Ovary (tissue), 9 donors: ENCODE data around the gene TNRC6B. TPM values are rescaled to one million over a fixed set of nuclear protein-coding genes. Genes with fewer than 3 reads are reported as not detected.

Experiments used
- DNase-seq, 5 donors: peaks; one replicate each; pipeline ENCODE4 v3.0.0-alpha.2; 2019 to 2020
- H3K27ac ChIP-seq, 2 donors: fragments of 200-600 bp; one replicate each; pipeline versions ENCODE4 v1.5.1 to v1.8.0; 2019 to 2022
- H3K27me3 ChIP-seq: fragments of 200-600 bp; one replicate; pipeline ENCODE4 v1.8.0; 2022
- H3K36me3 ChIP-seq: fragments of 200-600 bp; sonication (generic); one replicate; pipeline ENCODE4 v1.5.1; 2019
- H3K4me1 ChIP-seq: one replicate; pipeline ENCODE4 v1.8.1; 2013; ENCODE audit warnings: mild to moderate bottlenecking, moderate library complexity; ENCODE audit not compliant: insufficient read depth
- H3K4me3 ChIP-seq: fragments of 200-600 bp; sonication (generic); one replicate; pipeline ENCODE4 v1.5.1; 2017
- H3K9me3 ChIP-seq, 2 donors: fragments of 200-600 bp in 1 of 2; sonication (generic) in 1 of 2; one replicate each; pipeline versions ENCODE4 v1.5.1 to v1.8.1; 2013 to 2019; ENCODE audit warnings: mild to moderate bottlenecking in 1 of 2, moderate library complexity in 1 of 2
- CTCF ChIP-seq, 3 donors: fragments of 450-650 bp in 2 of 3; fragments of 200-600 bp in 1 of 3; IDR thresholded peaks; one replicate each; pipeline versions ENCODE4 v1.5.1 to v1.8.0; 2016 to 2022; ENCODE audit warnings: antibody characterized with exemption in 3 of 3, mild to moderate bottlenecking in 1 of 3
- EP300 ChIP-seq: sonication (generic); formaldehyde crosslinking; IDR thresholded peaks from one replicate; pipeline ENCODE4 v1.6.1; 2017; ENCODE audit warnings: antibody characterized with exemption
- POLR2A ChIP-seq: fragments of 450-650 bp; IDR thresholded peaks from one replicate; pipeline ENCODE4 v1.6.1; 2017; ENCODE audit warnings: antibody characterized with exemption, mild to moderate bottlenecking, moderate library complexity
- WGBS, 3 donors: extraction: QIAGEN DNeasy Blood & Tissue Kit in 1 of 3; methylation state at CpG; one replicate each; pipeline versions ENCODE4 v1.1.5 to v1.1.7; 2013 to 2017; 5-methylcytosine and 5-hydroxymethylcytosine counted together
- intact Hi-C, 4 donors: fragments of 100-400 bp; cut with DNase I; formaldehyde crosslinking; loops; one replicate each; pipeline versions ENCODE4 v1.11.0 to v1.15.1; 2022 to 2023
- polyA plus RNA-seq, 2 donors: library from polyadenylated mRNA; stranded (reverse); fragments of 200-250 nt in 1 of 2; fragments of 350-450 nt in 1 of 2; fragmentation: Illumina TruSeq in 1 of 2; extraction: RNeasy Lipid Tissue Mini Kit (QIAGEN cat#74804) in 1 of 2; gene quantifications; one replicate each; pipeline ENCODE4 v1.2.3, GENCODE V29; 2013 to 2014
- total RNA-seq, 7 donors: library from RNA; depleted of rRNA in 2 of 7; stranded (reverse); fragments of >200 nt in 2 of 7; fragmentation: NEBNext Ultra II Directional in 3 of 7; extraction: Animal tissue kit (Norgen Biotek cat#: 25700) in 3 of 7; gene quantifications; one replicate each; pipeline versions ENCODE4 v1.1.0 to v1.2.4, GENCODE V29; 2016 to 2023
- donor health status: DM: no; HTN: no; CAD: no; lungs with moderate emphysema.
- donor health status: DM: no; HTN: no; CAD: no.
- donor health status: Bipolar disorder and iron deficiency.
- donor health status: DM: yes; HTN: yes; CAD: no.
- donor health status: DM: no; HTN: no; CAD: no.
- donor health status: DM: yes; HTN: yes; CAD: no.

TNRC6B gene
- total and polyA plus RNA-seq, 9 donors: 9.4 to 52.1 (median 47.5) TPM

GRCh38 chr22:40363059-40363458 is 185.3 kb downstream of the TNRC6B start:
- H3K27me3 ChIP-seq: no peaks in the 10 kb centered on the region
- no peak for DNase-seq
- no peaks in the 10 kb centered on the region for H3K36me3 ChIP-seq
- no peaks in the 10 kb centered on the region for H3K9me3 ChIP-seq
- TF ChIP-seq EP300: no peak
- no peak for TF ChIP-seq CTCF (IDR thresholded peaks at IDR 0.05)
- TF ChIP-seq POLR2A: no peak
- H3K27ac ChIP-seq: no peak overlapping the region
- intact Hi-C loops: no loop called here
- H3K4me1 ChIP-seq: no peaks in the 10 kb centered on the region
- WGBS, 3 donors: 80 to 90% (median 86%) methylated on average over 3 of the region's 3 CpGs
- no peak overlapping the region for H3K4me3 ChIP-seq

GRCh38 chr22:40364431-40364830 is 186.7 kb downstream of the TNRC6B start:
- H3K36me3 ChIP-seq: no peaks in the 10 kb centered on the region
- TF ChIP-seq CTCF (IDR thresholded peaks at IDR 0.05) (no peak), EP300 (no peak), POLR2A (no peak)
- intact Hi-C loops: no loop called here

GRCh38 chr22:40366068-40366467 is 188.3 kb downstream of the TNRC6B start:
- no peak overlapping the region for H3K4me3 ChIP-seq
- TF ChIP-seq CTCF (IDR thresholded peaks at IDR 0.05): no peak
- no peak for TF ChIP-seq EP300
- no peak for TF ChIP-seq POLR2A
- H3K9me3 ChIP-seq: no peaks in the 10 kb centered on the region
- H3K27me3 ChIP-seq: no peaks in the 10 kb centered on the region
- H3K27ac ChIP-seq: no peak overlapping the region
- H3K4me1 ChIP-seq: peaks cover 1% of the 10 kb centered on the region
- DNase-seq: no peak
- WGBS, 3 donors: 94 to 98% (median 96%) methylated on average over 2 of the region's 2 CpGs
- intact Hi-C loops: no loop called here
- H3K36me3 ChIP-seq: no peaks in the 10 kb centered on the region

More at GRCh38 chr22:40364431-40364830, 186.7 kb downstream of the TNRC6B start:
- no peak overlapping the region for H3K4me3 ChIP-seq
- H3K27ac ChIP-seq: no peak overlapping the region
- H3K9me3 ChIP-seq: no peaks in the 10 kb centered on the region
- no peak for DNase-seq
- no peaks in the 10 kb centered on the region for H3K27me3 ChIP-seq
- no peaks in the 10 kb centered on the region for H3K4me1 ChIP-seq
- WGBS, 3 donors: 87 to 94% (median 88%) methylated on average over 1 of the region's 1 CpG

- no peaks in the 10 kb centered on the region for H3K27me3 ChIP-seq
- intact Hi-C loops: no loop called here
- no peaks in the 10 kb centered on the region for H3K36me3 ChIP-seq
- H3K4me3 ChIP-seq: no peak overlapping the region
- H3K4me1 ChIP-seq: peaks cover 1% of the 10 kb centered on the region
- H3K27ac ChIP-seq: no peak overlapping the region
- DNase-seq: no peak
- WGBS, 3 donors: 60 to 74% (median 66%) methylated on average over 6 of the region's 6 CpGs
- no peaks in the 10 kb centered on the region for H3K9me3 ChIP-seq
- TF ChIP-seq CTCF (IDR thresholded peaks at IDR 0.05) (no peak), POLR2A (no peak), EP300 (no peak)
Measured at GRCh38 chr22:40367342-40367741, 189.6 kb downstream of the TNRC6B start.

- WGBS, 3 donors: 67 to 75% (median 71%) methylated on average over 6 of the region's 6 CpGs
- intact Hi-C loops: no loop called here
- peaks cover 1% of the 10 kb centered on the region for H3K4me1 ChIP-seq
- DNase-seq: no peak
- H3K36me3 ChIP-seq: no peaks in the 10 kb centered on the region
- H3K9me3 ChIP-seq: no peaks in the 10 kb centered on the region
- H3K27me3 ChIP-seq: no peaks in the 10 kb centered on the region
- TF ChIP-seq POLR2A: no peak
- TF ChIP-seq EP300: no peak
- TF ChIP-seq CTCF (IDR thresholded peaks at IDR 0.05): no peak
- no peak overlapping the region for H3K27ac ChIP-seq
- H3K4me3 ChIP-seq: no peak overlapping the region
Measured at GRCh38 chr22:40368016-40368415, 190.3 kb downstream of the TNRC6B start.
